Caco-2 (cell line): ENCODE results near the gene SFTPA2. TPM values are rescaled to one million over a fixed set of nuclear protein-coding genes. Genes with fewer than 3 reads are reported as not detected.
"Not testable (repeated sequence)": the region's sequence is repeated elsewhere in the genome, so short reads cannot be mapped to it uniquely, and the experiment has no call there.

Experiments
- BruUV-seq: library from RNA; stranded (reverse); fragments of 400-500 nt; replicated peaks from 2 replicates; lab custom pipeline; 2021; lab: Mats Ljungman, UMichigan
- CTCF ChIA-PET: fragments of 300-600 bp; sonication (Branson Sonifier 250); formaldehyde crosslinking; loops from one replicate; lab custom pipeline; 2022; ENCODE audit warnings: antibody characterized with exemption; lab: Charles Lee
- POLR2A ChIA-PET: fragments of 300-600 bp; sonication (Branson Sonifier 250); formaldehyde crosslinking; loops from one replicate; lab custom pipeline; 2022; ENCODE audit warnings: antibody characterized with exemption; lab: Charles Lee
- DNase-seq, 2 experiments: peaks; one replicate each; pipeline versions ENCODE4 v3.0.0 to v3.0.0-alpha.2; 2020 to 2022
- H3K27me3 ChIP-seq: replicated peaks from 2 replicates; pipeline ENCODE4 v1.6.0; 2011; ENCODE audit warnings: low read length; ENCODE audit not compliant: control insufficient read depth, insufficient read depth
- H3K36me3 ChIP-seq: 2 replicates; pipeline ENCODE4 v1.5.1; 2011; ENCODE audit warnings: low read length; ENCODE audit not compliant: control insufficient read depth, insufficient read depth
- H3K4me1 ChIP-seq: fragments of 250-450 bp; sonication (Bioruptor Pico); 2 replicates; pipeline ENCODE4 v1.5.1; 2020; ENCODE audit warnings: mild to moderate bottlenecking
- H3K4me3 ChIP-seq: 2 replicates; pipeline ENCODE4 v1.5.1; 2011; ENCODE audit warnings: low read depth, mild to moderate bottlenecking, control low read depth, low read length
- H3K9me3 ChIP-seq: fragments of 250-450 bp; sonication (Bioruptor Pico); 2 replicates; pipeline ENCODE4 v1.5.1; 2020; ENCODE audit warnings: mild to moderate bottlenecking, moderate library complexity
- H3K27ac Mint-ChIP-seq: one replicate; pipeline ENCODE4 v1.8.0; 2022; ENCODE audit warnings: mixed read lengths; ENCODE audit not compliant: unreplicated experiment
- H3K27me3 Mint-ChIP-seq: one replicate; pipeline ENCODE4 v1.8.0; 2022; ENCODE audit warnings: mixed read lengths; ENCODE audit not compliant: insufficient read depth, unreplicated experiment
- H3K36me3 Mint-ChIP-seq: one replicate; pipeline ENCODE4 v1.8.0; 2022; ENCODE audit warnings: mild to moderate bottlenecking, mixed read lengths; ENCODE audit not compliant: insufficient read depth, unreplicated experiment
- H3K4me1 Mint-ChIP-seq: one replicate; pipeline ENCODE4 v1.8.0; 2022; ENCODE audit warnings: low read depth, mixed read lengths; ENCODE audit not compliant: unreplicated experiment
- H3K4me3 Mint-ChIP-seq: one replicate; pipeline ENCODE4 v1.8.0; 2022; ENCODE audit warnings: mild to moderate bottlenecking, moderate library complexity, mixed read lengths; ENCODE audit not compliant: unreplicated experiment
- H3K9me3 Mint-ChIP-seq: one replicate; pipeline ENCODE4 v1.8.0; 2022; ENCODE audit warnings: mixed read lengths; ENCODE audit not compliant: unreplicated experiment
- intact Hi-C: fragments of 100-400 bp; cut with micrococcal nuclease; formaldehyde crosslinking; loops from one replicate; pipeline ENCODE4 v1.10.0; 2022; ENCODE audit not compliant: unreplicated experiment
- total RNA-seq: library from RNA; stranded (reverse); gene quantifications from 2 replicates; pipeline ENCODE4 v1.2.3, GENCODE V29; 2022
- TF ChIP-seq, protein P1 (sequence below), 2 experiments: fragments of 200-600 bp in 1 of 2; IDR thresholded peaks; 1 replicate in 1 of 2; 2 replicates in 1 of 2; pipeline versions ENCODE4 v1.5.1 to v1.8.0; 2011 to 2022; ENCODE audit warnings: antibody characterized with exemption in 1 of 2, control low read depth in 1 of 2, inconsistent platforms in 1 of 2, low read depth in 1 of 2, low read length in 1 of 2, mild to moderate bottlenecking in 1 of 2, moderate library complexity in 1 of 2; ENCODE audit not compliant: insufficient read depth in 1 of 2, severe bottlenecking in 1 of 2, unreplicated experiment in 1 of 2

Gene SFTPA2
- total RNA-seq, 1 experiment from 2014 or later = not detected

DNA sequence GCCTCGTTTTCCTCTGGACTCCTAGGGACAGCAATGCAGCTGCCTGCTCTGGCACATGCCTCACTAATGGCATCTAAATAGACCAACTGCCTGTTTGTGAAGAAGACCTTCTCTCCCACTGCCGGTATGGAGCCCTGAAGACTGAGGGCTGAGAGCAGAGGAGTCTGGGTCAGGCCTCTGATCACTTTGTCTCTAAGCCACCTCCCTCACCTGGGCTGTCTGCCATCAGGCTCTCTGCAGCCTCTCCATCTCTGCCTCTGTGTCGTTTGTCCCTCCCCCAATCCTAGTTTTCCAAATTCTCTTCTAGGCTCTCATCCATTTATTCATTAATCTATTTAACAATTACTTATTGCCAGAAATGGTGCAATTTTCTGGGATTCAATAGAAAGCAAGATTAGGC is 35.3 kb upstream of the SFTPA2 start:
- Mint-ChIP-seq H3K4me3 (no peak overlapping the region), H3K27me3 (peaks cover 15% of the 10 kb centered on the region), H3K36me3 (no peaks in the 10 kb centered on the region), H3K27ac (no peak overlapping the region), H3K4me1 (no peaks in the 10 kb centered on the region), H3K9me3 (peaks cover 37% of the 10 kb centered on the region)
- Histone ChIP-seq H3K27me3 (no peaks in the 10 kb centered on the region), H3K4me3 (no peak overlapping the region), H3K9me3 (peaks cover 14% of the 10 kb centered on the region), H3K4me1 (no peaks in the 10 kb centered on the region), H3K36me3 (no peaks in the 10 kb centered on the region)
- no peak for DNase-seq
- BruUV-seq = no TSS peak
- CTCF ChIA-PET = interaction anchor here (0.8 kb wide), 1 partner anchor 59 kb away, joined by 3 read pairs; no protein-coding TSS in a partner anchor
- POLR2A ChIA-PET = no interaction called here
- intact Hi-C loops = no loop called here
- TF ChIP-seq, protein P1, sequence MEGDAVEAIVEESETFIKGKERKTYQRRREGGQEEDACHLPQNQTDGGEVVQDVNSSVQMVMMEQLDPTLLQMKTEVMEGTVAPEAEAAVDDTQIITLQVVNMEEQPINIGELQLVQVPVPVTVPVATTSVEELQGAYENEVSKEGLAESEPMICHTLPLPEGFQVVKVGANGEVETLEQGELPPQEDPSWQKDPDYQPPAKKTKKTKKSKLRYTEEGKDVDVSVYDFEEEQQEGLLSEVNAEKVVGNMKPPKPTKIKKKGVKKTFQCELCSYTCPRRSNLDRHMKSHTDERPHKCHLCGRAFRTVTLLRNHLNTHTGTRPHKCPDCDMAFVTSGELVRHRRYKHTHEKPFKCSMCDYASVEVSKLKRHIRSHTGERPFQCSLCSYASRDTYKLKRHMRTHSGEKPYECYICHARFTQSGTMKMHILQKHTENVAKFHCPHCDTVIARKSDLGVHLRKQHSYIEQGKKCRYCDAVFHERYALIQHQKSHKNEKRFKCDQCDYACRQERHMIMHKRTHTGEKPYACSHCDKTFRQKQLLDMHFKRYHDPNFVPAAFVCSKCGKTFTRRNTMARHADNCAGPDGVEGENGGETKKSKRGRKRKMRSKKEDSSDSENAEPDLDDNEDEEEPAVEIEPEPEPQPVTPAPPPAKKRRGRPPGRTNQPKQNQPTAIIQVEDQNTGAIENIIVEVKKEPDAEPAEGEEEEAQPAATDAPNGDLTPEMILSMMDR (IDR thresholded peaks at IDR 0.05; ENCODE audit: insufficient read depth in 1 of 2, low read depth in 1 of 2, low read length in 1 of 2, severe bottlenecking in 1 of 2, unreplicated experiment in 1 of 2) = no peak

DNA sequence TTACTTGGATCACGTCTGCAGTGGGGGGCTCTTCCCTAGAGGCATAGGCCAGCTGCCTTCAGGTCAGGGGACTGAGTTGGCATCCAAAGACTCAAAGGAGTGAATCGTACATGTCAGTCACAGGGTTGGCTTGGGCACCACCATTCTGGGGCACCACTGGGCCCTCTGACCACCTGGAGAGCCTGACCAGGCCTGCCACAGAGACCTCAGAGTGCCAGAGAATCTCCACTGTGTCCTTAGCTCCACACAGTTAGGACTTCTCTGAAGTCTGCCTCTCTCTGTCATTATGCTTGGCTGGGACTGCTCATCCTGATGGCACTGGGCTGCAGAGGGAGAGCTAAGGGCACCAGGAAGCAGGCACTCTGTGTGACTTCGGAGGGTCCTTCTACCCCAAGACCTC is 34.4 kb upstream of the SFTPA2 start:
- H3K4me3 Mint-ChIP-seq, CTCF ChIA-PET, H3K4me1 ChIP-seq, DNase-seq, H3K4me1 Mint-ChIP-seq, H3K36me3 ChIP-seq, intact Hi-C loops, H3K36me3 Mint-ChIP-seq, BruUV-seq, H3K27ac Mint-ChIP-seq, POLR2A ChIA-PET, H3K4me3 ChIP-seq, H3K27me3 ChIP-seq: not testable (repeated sequence)
- Mint-ChIP-seq H3K9me3 (peaks cover 35% of the 10 kb centered on the region), H3K27me3 (peaks cover 18% of the 10 kb centered on the region)
- peaks cover 14% of the 10 kb centered on the region for H3K9me3 ChIP-seq

DNA sequence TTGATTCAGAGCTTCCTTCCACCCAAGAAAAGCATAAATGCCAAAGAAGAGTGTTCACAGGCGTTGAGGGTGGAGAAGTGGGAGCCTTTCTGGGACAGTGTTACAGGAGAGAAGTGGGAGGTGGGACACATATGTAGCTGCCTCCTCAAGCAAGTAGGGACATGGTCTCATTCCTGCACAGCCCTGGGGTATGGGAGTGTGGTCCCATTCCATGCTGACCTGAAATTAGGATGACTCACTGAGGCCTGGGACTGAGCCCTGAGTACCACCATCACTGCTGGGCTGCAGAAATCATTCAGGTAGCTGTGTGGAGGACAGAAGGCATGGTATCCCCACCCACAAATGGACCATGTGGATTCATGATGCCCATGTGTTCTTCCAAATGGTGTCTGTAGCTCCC is 33.2 kb upstream of the SFTPA2 start:
- H3K4me3 ChIP-seq = no peak overlapping the region
- ChIA-PET POLR2A (no interaction called here), CTCF (interaction anchor here (1.0 kb wide), 1 partner anchor 29 kb away, joined by 3 read pairs; no protein-coding TSS in a partner anchor)
- no peaks in the 10 kb centered on the region for H3K4me1 ChIP-seq
- DNase-seq = no peak
- TF ChIP-seq, protein P1 (IDR thresholded peaks at IDR 0.05; ENCODE audit: insufficient read depth in 1 of 2, low read depth in 1 of 2, low read length in 1 of 2, severe bottlenecking in 1 of 2, unreplicated experiment in 1 of 2) = no peak
- Mint-ChIP-seq H3K4me1 (no peaks in the 10 kb centered on the region), H3K36me3 (no peaks in the 10 kb centered on the region), H3K27ac (no peak overlapping the region), H3K4me3 (no peak overlapping the region), H3K27me3 (peaks cover 21% of the 10 kb centered on the region), H3K9me3 (peaks cover 23% of the 10 kb centered on the region)
- H3K9me3 ChIP-seq = peaks cover 5% of the 10 kb centered on the region; the same call in 1 of the 2 replicates
- intact Hi-C loops = no loop called here
- no TSS peak for BruUV-seq
- no peaks in the 10 kb centered on the region for H3K27me3 ChIP-seq
- H3K36me3 ChIP-seq = no peaks in the 10 kb centered on the region
